Measurements from ENCODE around the gene C14orf119. TPM values are rescaled to one million over a fixed set of nuclear protein-coding genes. Genes with fewer than 3 reads are reported as not detected.

The C14orf119 gene
- total RNA-seq, 1 experiment from 2014 or later: 81.3 TPM

DNA sequence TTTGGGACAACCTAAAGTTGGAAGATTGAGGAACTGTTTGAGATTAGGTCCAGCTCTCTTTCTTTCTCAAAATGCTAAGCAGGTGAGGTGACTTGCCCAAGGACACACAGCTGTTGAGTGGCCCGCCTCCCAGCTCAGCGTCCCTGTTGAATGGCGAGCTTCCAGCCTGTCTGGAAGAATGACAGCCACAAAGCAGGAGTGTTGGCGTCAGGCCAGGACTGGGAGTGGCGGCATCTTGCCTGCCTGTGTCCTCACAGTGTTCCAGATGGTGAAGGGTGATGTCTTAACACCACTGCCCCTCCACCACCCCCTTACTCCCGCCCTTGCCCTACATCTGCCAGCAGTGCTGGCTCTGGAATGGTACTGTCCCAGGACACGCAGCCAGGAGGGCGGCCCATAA is 28.1 kb downstream of the C14orf119 start:
- peaks cover 67% of the 10 kb centered on the region for H3K4me1 Mint-ChIP-seq
- DNase-seq (ENCODE audit: low spot score) (no peak), ATAC-seq (no peak)
- CTCF ChIA-PET: interaction anchor here (0.9 to 8.4 kb wide), 4 partner anchors 32 to 171 kb away, joined by 3 to 372 read pairs (median 4); partner anchors contain the start of gene SLC7A8
- POLR2A ChIA-PET: no interaction called here
- no peaks in the 10 kb centered on the region for H3K27me3 Mint-ChIP-seq (ENCODE audit: low read depth)
- H3K4me3 Mint-ChIP-seq: no peak overlapping the region
- H3K36me3 Mint-ChIP-seq: peaks cover 8% of the 10 kb centered on the region
- H3K27ac Mint-ChIP-seq: no peak overlapping the region
- H3K9me3 Mint-ChIP-seq: no peaks in the 10 kb centered on the region
- no peak for TF ChIP-seq ZNF263 (CRISPR knock-in tag; IDR thresholded peaks at IDR 0.05; ENCODE audit: low read depth)
- TF ChIP-seq, protein P1, sequence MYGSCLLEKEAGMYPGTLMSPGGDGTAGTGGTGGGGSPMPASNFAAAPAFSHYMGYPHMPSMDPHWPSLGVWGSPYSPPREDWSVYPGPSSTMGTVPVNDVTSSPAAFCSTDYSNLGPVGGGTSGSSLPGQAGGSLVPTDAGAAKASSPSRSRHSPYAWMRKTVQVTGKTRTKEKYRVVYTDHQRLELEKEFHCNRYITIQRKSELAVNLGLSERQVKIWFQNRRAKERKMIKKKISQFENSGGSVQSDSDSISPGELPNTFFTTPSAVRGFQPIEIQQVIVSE (CRISPR knock-in tag; IDR thresholded peaks at IDR 0.05; ENCODE audit: borderline replicate concordance): no peak
- no peak for TF ChIP-seq TCF7 (CRISPR knock-in tag; IDR thresholded peaks at IDR 0.05; ENCODE audit: low read depth)
- no peak for TF ChIP-seq SMAD4 (CRISPR knock-in tag; IDR thresholded peaks at IDR 0.05)
- TF ChIP-seq NFE2L1 (CRISPR knock-in tag; IDR thresholded peaks at IDR 0.05): no peak
- TF ChIP-seq, protein P2, sequence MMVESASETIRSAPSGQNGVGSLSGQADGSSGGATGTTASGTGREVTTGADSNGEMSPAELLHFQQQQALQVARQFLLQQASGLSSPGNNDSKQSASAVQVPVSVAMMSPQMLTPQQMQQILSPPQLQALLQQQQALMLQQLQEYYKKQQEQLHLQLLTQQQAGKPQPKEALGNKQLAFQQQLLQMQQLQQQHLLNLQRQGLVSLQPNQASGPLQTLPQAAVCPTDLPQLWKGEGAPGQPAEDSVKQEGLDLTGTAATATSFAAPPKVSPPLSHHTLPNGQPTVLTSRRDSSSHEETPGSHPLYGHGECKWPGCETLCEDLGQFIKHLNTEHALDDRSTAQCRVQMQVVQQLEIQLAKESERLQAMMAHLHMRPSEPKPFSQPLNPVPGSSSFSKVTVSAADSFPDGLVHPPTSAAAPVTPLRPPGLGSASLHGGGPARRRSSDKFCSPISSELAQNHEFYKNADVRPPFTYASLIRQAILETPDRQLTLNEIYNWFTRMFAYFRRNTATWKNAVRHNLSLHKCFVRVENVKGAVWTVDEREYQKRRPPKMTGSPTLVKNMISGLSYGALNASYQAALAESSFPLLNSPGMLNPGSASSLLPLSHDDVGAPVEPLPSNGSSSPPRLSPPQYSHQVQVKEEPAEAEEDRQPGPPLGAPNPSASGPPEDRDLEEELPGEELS (CRISPR knock-in tag; IDR thresholded peaks at IDR 0.05): no peak
- TF ChIP-seq TEAD4 (CRISPR knock-in tag; IDR thresholded peaks at IDR 0.05): no peak
- TF ChIP-seq, protein P3, sequence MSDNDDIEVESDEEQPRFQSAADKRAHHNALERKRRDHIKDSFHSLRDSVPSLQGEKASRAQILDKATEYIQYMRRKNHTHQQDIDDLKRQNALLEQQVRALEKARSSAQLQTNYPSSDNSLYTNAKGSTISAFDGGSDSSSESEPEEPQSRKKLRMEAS (CRISPR knock-in tag; IDR thresholded peaks at IDR 0.05): no peak
- no peak for TF ChIP-seq IRF2 (CRISPR knock-in tag; IDR thresholded peaks at IDR 0.05; ENCODE audit: borderline replicate concordance, low read depth)
- TF ChIP-seq, protein P4, sequence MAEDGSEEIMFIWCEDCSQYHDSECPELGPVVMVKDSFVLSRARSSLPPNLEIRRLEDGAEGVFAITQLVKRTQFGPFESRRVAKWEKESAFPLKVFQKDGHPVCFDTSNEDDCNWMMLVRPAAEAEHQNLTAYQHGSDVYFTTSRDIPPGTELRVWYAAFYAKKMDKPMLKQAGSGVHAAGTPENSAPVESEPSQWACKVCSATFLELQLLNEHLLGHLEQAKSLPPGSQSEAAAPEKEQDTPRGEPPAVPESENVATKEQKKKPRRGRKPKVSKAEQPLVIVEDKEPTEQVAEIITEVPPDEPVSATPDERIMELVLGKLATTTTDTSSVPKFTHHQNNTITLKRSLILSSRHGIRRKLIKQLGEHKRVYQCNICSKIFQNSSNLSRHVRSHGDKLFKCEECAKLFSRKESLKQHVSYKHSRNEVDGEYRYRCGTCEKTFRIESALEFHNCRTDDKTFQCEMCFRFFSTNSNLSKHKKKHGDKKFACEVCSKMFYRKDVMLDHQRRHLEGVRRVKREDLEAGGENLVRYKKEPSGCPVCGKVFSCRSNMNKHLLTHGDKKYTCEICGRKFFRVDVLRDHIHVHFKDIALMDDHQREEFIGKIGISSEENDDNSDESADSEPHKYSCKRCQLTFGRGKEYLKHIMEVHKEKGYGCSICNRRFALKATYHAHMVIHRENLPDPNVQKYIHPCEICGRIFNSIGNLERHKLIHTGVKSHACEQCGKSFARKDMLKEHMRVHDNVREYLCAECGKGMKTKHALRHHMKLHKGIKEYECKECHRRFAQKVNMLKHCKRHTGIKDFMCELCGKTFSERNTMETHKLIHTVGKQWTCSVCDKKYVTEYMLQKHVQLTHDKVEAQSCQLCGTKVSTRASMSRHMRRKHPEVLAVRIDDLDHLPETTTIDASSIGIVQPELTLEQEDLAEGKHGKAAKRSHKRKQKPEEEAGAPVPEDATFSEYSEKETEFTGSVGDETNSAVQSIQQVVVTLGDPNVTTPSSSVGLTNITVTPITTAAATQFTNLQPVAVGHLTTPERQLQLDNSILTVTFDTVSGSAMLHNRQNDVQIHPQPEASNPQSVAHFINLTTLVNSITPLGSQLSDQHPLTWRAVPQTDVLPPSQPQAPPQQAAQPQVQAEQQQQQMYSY (CRISPR knock-in tag; IDR thresholded peaks at IDR 0.05): no peak
- TF ChIP-seq, protein P5, sequence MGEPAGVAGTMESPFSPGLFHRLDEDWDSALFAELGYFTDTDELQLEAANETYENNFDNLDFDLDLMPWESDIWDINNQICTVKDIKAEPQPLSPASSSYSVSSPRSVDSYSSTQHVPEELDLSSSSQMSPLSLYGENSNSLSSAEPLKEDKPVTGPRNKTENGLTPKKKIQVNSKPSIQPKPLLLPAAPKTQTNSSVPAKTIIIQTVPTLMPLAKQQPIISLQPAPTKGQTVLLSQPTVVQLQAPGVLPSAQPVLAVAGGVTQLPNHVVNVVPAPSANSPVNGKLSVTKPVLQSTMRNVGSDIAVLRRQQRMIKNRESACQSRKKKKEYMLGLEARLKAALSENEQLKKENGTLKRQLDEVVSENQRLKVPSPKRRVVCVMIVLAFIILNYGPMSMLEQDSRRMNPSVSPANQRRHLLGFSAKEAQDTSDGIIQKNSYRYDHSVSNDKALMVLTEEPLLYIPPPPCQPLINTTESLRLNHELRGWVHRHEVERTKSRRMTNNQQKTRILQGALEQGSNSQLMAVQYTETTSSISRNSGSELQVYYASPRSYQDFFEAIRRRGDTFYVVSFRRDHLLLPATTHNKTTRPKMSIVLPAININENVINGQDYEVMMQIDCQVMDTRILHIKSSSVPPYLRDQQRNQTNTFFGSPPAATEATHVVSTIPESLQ (CRISPR knock-in tag; IDR thresholded peaks at IDR 0.05): no peak
- TF ChIP-seq, protein P6, sequence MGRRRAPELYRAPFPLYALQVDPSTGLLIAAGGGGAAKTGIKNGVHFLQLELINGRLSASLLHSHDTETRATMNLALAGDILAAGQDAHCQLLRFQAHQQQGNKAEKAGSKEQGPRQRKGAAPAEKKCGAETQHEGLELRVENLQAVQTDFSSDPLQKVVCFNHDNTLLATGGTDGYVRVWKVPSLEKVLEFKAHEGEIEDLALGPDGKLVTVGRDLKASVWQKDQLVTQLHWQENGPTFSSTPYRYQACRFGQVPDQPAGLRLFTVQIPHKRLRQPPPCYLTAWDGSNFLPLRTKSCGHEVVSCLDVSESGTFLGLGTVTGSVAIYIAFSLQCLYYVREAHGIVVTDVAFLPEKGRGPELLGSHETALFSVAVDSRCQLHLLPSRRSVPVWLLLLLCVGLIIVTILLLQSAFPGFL (CRISPR knock-in tag; IDR thresholded peaks at IDR 0.05; ENCODE audit: borderline replicate concordance): no peak
- TF ChIP-seq, protein P7, sequence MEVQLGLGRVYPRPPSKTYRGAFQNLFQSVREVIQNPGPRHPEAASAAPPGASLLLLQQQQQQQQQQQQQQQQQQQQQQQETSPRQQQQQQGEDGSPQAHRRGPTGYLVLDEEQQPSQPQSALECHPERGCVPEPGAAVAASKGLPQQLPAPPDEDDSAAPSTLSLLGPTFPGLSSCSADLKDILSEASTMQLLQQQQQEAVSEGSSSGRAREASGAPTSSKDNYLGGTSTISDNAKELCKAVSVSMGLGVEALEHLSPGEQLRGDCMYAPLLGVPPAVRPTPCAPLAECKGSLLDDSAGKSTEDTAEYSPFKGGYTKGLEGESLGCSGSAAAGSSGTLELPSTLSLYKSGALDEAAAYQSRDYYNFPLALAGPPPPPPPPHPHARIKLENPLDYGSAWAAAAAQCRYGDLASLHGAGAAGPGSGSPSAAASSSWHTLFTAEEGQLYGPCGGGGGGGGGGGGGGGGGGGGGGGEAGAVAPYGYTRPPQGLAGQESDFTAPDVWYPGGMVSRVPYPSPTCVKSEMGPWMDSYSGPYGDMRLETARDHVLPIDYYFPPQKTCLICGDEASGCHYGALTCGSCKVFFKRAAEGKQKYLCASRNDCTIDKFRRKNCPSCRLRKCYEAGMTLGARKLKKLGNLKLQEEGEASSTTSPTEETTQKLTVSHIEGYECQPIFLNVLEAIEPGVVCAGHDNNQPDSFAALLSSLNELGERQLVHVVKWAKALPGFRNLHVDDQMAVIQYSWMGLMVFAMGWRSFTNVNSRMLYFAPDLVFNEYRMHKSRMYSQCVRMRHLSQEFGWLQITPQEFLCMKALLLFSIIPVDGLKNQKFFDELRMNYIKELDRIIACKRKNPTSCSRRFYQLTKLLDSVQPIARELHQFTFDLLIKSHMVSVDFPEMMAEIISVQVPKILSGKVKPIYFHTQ (CRISPR knock-in tag; IDR thresholded peaks at IDR 0.05): no peak

All from WTC11 (cell line).